Posterior vena cava (tissue), 2 donors: ENCODE measurements around the gene RIPPLY1. TPM values are rescaled to one million over a fixed set of nuclear protein-coding genes. Genes with fewer than 3 reads are reported as not detected.
A peak's percentile ranks its signal among the peaks of the same experiment; 100 is the strongest.

Source experiments
- DNase-seq: peaks from one replicate; pipeline ENCODE4 v3.0.0-alpha.2; 2020; ENCODE audit warnings: low spot score
- intact Hi-C, 2 donors: fragments of 100-400 bp; cut with DNase I; formaldehyde crosslinking; loops; one replicate each; pipeline versions ENCODE4 v1.14.1 to v1.14.2; 2022 to 2023
- long read RNA-seq, 2 donors: library from polyadenylated mRNA; unstranded; transcript quantifications; one replicate each; pipeline ENCODE4 v2.0.0, GENCODE V29; 2020 to 2021
- total RNA-seq, 2 donors: library from RNA; stranded (reverse); fragmentation: NEBNext Ultra II Directional; extraction: Animal tissue kit (Norgen Biotek cat#: 25700); gene quantifications; one replicate each; pipeline ENCODE4 v1.2.1, GENCODE V29; 2021
- donor health status: DM: yes; HTN: yes; CAD: no.
- donor health status: DM: yes; HTN: yes; CAD: no.

RIPPLY1 gene
- total RNA-seq = under 1 TPM in 1 of 2 donors, not detected in 1; 0.57 TPM
- long read RNA-seq, donor 1 = 0 reads
- long read RNA-seq, donor 2 = 0 reads

GRCh38 chrX:106903291-106903824 lies at the start of gene RIPPLY1:
Gene RIPPLY1 (minus strand): TSS chrX:106903341. CDS start chrX:106903287, 54 bp downstream.
- intact Hi-C loops = loop anchor here in 1 of 2 donors (1.0 kb wide), 1 partner anchor 21 kb away; no protein-coding TSS in a partner anchor
- DNase-seq = no peak

- intact Hi-C loops = no loop called here
- DNase-seq = no peak
Measured at GRCh38 chrX:106952538-106952937, 49.4 kb upstream of the RIPPLY1 start.

GRCh38 chrX:106952089-106952488 lies 48.9 kb upstream of the RIPPLY1 start:
- DNase-seq = no peak
- intact Hi-C loops = no loop called here

- intact Hi-C loops = no loop called here
- no peak for DNase-seq
Measured at GRCh38 chrX:106951230-106951629, 48.1 kb upstream of the RIPPLY1 start.

- intact Hi-C loops = no loop called here
- no peak for DNase-seq
Measured at GRCh38 chrX:106950381-106950780, 47.2 kb upstream of the RIPPLY1 start.

GRCh38 chrX:106949366-106949765 lies 46.2 kb upstream of the RIPPLY1 start:
- intact Hi-C loops = no loop called here
- no peak for DNase-seq

GRCh38 chrX:106948641-106949040 lies 45.5 kb upstream of the RIPPLY1 start:
- DNase-seq = no peak
- intact Hi-C loops = no loop called here

GRCh38 chrX:106946464-106946863 lies 43.3 kb upstream of the RIPPLY1 start:
- no peak for DNase-seq

GRCh38 chrX:106940068-106940467 lies 36.9 kb upstream of the RIPPLY1 start:
- intact Hi-C loops = no loop called here
- DNase-seq = no peak

More at GRCh38 chrX:106946464-106946863, 43.3 kb upstream of the RIPPLY1 start:
- intact Hi-C loops = no loop called here

- DNase-seq = no peak
- intact Hi-C loops = no loop called here
Measured at GRCh38 chrX:106939566-106939965, 36.4 kb upstream of the RIPPLY1 start.

GRCh38 chrX:106936246-106936645 lies 33.1 kb upstream of the RIPPLY1 start:
- DNase-seq = no peak
- intact Hi-C loops = no loop called here

- no peak for DNase-seq
- intact Hi-C loops = no loop called here
Measured at GRCh38 chrX:106935175-106935574, 32.0 kb upstream of the RIPPLY1 start.

GRCh38 chrX:106933538-106933961 lies 30.4 kb upstream of the RIPPLY1 start:
- DNase-seq = peak; percentile 80
- intact Hi-C loops = loop anchor here in 1 of 2 donors (5.0 kb wide), 1 partner anchor 36 kb away; no protein-coding TSS in a partner anchor

- intact Hi-C loops = loop anchor here in 1 of 2 donors (5.0 kb wide), 1 partner anchor 36 kb away; no protein-coding TSS in a partner anchor
- DNase-seq = no peak
Measured at GRCh38 chrX:106932960-106933537, 29.9 kb upstream of the RIPPLY1 start.

GRCh38 chrX:106932492-106932923 lies 29.4 kb upstream of the RIPPLY1 start:
- no peak for DNase-seq
- intact Hi-C loops = loop anchor here in 1 of 2 donors (5.0 kb wide), 1 partner anchor 35 kb away; no protein-coding TSS in a partner anchor

GRCh38 chrX:106931831-106932491 lies 28.8 kb upstream of the RIPPLY1 start:
- DNase-seq = no peak
- intact Hi-C loops = loop anchor here in 1 of 2 donors (5.0 kb wide), 1 partner anchor 35 kb away; no protein-coding TSS in a partner anchor

GRCh38 chrX:106928227-106928626 lies 25.1 kb upstream of the RIPPLY1 start:
- intact Hi-C loops = no loop called here
- no peak for DNase-seq

GRCh38 chrX:106927700-106928099 lies 24.6 kb upstream of the RIPPLY1 start:
- no peak for DNase-seq
- intact Hi-C loops = no loop called here

- intact Hi-C loops = no loop called here
- no peak for DNase-seq
Measured at GRCh38 chrX:106927023-106927422, 23.9 kb upstream of the RIPPLY1 start.

- intact Hi-C loops = no loop called here
- DNase-seq = no peak
Measured at GRCh38 chrX:106921637-106922036, 18.5 kb upstream of the RIPPLY1 start.
